ENCODE data around the gene LYL1. TPM values are rescaled to one million over a fixed set of nuclear protein-coding genes. Genes with fewer than 3 reads are reported as not detected.
"Not testable (repeated sequence)": the region's sequence is repeated elsewhere in the genome, so short reads cannot be mapped to it uniquely, and the experiment has no call there.

Gene LYL1
- total RNA-seq, 1 experiment from 2014 or later = 0.24 TPM

DNA sequence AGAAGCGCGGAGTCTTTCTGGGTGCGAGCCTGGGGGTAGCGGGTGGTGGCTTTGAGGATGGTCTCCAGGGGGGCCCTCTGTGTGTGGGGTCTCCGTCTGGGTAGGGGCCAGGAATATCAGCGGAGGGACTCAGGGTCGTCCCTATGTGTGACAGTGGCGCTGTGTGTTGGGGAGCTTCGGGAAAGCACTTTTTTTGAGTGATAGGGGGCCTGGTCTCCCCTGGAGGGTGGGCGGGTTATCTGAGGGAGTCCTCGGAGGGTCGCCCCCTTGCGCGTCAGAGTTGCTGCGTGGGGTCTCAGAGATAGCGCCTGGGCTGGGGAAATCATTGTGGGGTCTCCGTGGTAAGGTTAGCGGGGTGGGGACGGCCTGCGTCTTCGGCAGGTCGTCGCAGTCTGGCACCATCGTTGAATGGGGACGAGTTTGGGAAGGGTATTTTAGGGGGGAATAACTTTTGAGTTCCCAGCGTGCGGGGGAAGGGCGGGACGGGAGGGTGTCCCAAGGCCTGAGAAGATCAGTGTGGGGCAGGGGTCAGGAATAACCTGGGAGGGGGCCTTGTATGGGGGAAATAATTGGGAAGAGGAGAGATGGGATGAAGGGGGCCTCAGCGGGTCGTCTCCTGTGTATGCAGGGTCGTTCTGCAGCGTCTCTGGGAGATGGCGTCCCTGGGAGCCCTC lies 48.4 kb upstream of the LYL1 start:
- H3K27me3 ChIP-seq (ENCODE audit: insufficient read depth, low read depth) = no peaks in the 10 kb centered on the region
- H3K4me1 ChIP-seq (replicated peaks; ENCODE audit: insufficient read depth) = peaks cover 32% of the 10 kb centered on the region
- H3F3A ChIP-seq (ENCODE audit: insufficient read depth, low read depth) = peaks cover 42% of the 10 kb centered on the region
- TF ChIP-seq, protein P1, sequence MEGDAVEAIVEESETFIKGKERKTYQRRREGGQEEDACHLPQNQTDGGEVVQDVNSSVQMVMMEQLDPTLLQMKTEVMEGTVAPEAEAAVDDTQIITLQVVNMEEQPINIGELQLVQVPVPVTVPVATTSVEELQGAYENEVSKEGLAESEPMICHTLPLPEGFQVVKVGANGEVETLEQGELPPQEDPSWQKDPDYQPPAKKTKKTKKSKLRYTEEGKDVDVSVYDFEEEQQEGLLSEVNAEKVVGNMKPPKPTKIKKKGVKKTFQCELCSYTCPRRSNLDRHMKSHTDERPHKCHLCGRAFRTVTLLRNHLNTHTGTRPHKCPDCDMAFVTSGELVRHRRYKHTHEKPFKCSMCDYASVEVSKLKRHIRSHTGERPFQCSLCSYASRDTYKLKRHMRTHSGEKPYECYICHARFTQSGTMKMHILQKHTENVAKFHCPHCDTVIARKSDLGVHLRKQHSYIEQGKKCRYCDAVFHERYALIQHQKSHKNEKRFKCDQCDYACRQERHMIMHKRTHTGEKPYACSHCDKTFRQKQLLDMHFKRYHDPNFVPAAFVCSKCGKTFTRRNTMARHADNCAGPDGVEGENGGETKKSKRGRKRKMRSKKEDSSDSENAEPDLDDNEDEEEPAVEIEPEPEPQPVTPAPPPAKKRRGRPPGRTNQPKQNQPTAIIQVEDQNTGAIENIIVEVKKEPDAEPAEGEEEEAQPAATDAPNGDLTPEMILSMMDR (conservative IDR thresholded peaks at IDR 0.05) = no peak
- TF ChIP-seq EZH2 (IDR thresholded peaks at IDR 0.05; ENCODE audit: low read depth) = no peak
- H4K20me1 ChIP-seq (ENCODE audit: insufficient read depth) = peaks cover 18% of the 10 kb centered on the region
- TSS peak; percentile 48 for BruUV-seq (replicated peaks)
- ChIA-PET CTCF (no interaction called here), POLR2A (ENCODE audit: unreplicated experiment) (no interaction called here)
- DNase-seq = no peak
- H3K9me2 ChIP-seq (ENCODE audit: insufficient read depth) = no peaks in the 10 kb centered on the region
- H3K79me2 ChIP-seq (ENCODE audit: low read depth) = peaks cover 75% of the 10 kb centered on the region
- H3K4me3 ChIP-seq = peak overlapping the region; percentile 83
- H3K4me2 ChIP-seq = peak overlapping the region; percentile 99
- peaks cover 15% of the 10 kb centered on the region for H3K36me3 ChIP-seq (ENCODE audit: low read depth)
- peak overlapping the region; percentile 96 for H3K27ac ChIP-seq
- no peaks in the 10 kb centered on the region for H3K9me3 ChIP-seq (ENCODE audit: insufficient read depth, low read depth)
- H2AFZ ChIP-seq = no peak overlapping the region
- intact Hi-C loops (cut with micrococcal nuclease; ENCODE audit: unreplicated experiment) = loop anchor here (1.0 to 5.0 kb wide), 4 partner anchors 33 to 701 kb away; partner anchors contain the start of genes HOOK2 and NACC1

DNA sequence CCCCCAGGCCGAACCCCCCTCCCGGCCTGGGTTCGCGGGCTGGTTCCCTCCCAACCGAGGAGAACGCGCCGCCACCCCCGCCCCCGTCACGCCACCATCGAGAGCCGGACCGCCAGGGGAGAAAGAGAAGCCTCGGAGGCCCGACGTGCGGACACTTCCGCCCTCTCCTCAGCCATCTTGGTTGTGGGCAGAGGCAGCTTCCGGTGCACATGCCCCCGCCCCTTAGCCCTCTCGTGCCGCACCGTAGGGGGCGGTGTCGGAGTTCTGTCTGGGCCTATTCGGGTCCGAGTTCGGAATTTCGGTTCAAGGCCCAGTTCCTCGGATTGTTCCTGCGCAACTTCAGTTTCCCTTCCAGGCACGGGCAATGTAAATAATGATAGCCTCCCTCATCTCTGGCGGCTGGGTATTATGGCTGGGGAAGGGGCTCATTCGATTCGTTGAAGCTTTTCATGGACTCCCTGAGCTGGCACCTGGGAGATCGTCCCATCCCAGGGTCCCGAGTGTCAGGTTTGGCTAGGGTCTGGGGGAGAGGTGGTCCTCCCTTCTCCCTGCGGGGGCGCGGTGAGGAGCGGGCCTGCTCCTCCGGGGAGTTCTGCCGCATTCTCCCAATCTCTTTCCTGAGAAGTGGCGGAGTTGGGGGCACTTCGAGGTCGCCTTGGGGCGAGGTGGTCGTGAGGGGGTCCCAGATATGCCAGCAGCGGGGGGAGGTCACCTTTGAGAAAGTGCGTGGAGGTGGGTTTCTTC lies 47.7 kb upstream of the LYL1 start, which contains the start of the genes IER2 and STX10:
Gene IER2 (plus strand): TSS at position 225 of the 744 bp plus-strand sequence. CDS start 2,776 bp downstream, outside the sequence.
Gene STX10 (minus strand): TSS at position 189 of the 744 bp plus-strand sequence. CDS start 202 bp downstream, outside the sequence.
- intact Hi-C loops (cut with micrococcal nuclease; ENCODE audit: unreplicated experiment) = loop anchor here (1.0 to 5.0 kb wide), 3 partner anchors 112 to 702 kb away; partner anchors contain the start of gene HOOK2
- Histone ChIP-seq H3K9me3 (ENCODE audit: insufficient read depth, low read depth) (no peaks in the 10 kb centered on the region), H3K4me2 (peak within 1 kb of the TSS; percentile 99), H3K36me3 (ENCODE audit: low read depth) (peaks cover 15% of the 10 kb centered on the region), H3K4me1 (replicated peaks; ENCODE audit: insufficient read depth) (peaks cover 28% of the 10 kb centered on the region), H3K9me2 (ENCODE audit: insufficient read depth) (no peaks in the 10 kb centered on the region), H2AFZ (peak within 1 kb of the TSS; percentile 79), H3F3A (ENCODE audit: insufficient read depth, low read depth) (peaks cover 40% of the 10 kb centered on the region), H3K4me3 (peak within 1 kb of the TSS; percentile 83), H3K27ac (peak within 1 kb of the TSS; percentile 96), H3K27me3 (ENCODE audit: insufficient read depth, low read depth) (no peaks in the 10 kb centered on the region), H3K79me2 (ENCODE audit: low read depth) (peaks cover 71% of the 10 kb centered on the region), H4K20me1 (ENCODE audit: insufficient read depth) (peaks cover 18% of the 10 kb centered on the region)
- no TSS peak for BruUV-seq (replicated peaks)
- DNase-seq = peak; percentile 87 to 91
- CTCF ChIA-PET = interaction anchor here (0.7 kb wide), 1 partner anchor 15 kb away, joined by 10 read pairs; no protein-coding TSS in a partner anchor
- no peak for TF ChIP-seq EZH2 (IDR thresholded peaks at IDR 0.05; ENCODE audit: low read depth)
- TF ChIP-seq, protein P1 (conservative IDR thresholded peaks at IDR 0.05) = peak; percentile 66
- POLR2A ChIA-PET (ENCODE audit: unreplicated experiment) = interaction anchor here (0.6 to 0.7 kb wide), 3 partner anchors 20 to 165 kb away, joined by 4 to 14 read pairs (median 7); no protein-coding TSS in a partner anchor

DNA sequence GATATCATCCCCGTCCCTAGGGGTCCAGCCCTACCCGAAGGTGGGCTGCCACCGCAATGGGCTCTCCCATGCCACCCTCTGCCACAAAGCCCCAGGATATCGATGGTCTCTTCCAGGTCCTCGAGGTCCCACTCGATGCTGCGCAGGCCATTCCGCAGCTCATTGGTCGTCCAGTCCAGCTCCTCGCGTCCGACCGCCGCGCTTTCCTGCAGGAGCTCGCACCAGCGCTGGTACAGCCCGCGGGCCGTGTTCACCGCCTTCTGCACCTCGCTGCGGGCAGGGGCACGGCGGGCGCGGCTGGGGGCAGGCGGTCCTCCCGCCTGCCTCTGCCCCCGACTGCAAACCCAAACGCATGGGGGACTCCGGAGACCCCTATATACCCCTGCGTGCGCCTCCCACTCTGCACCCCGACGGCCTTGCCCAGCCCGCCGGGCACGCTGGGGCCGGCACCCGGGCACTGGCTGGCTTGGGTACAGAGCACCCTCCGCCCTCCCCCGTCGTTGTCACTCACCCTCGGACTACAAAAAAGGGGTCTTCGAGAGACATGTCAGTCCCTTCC lies 47.0 kb upstream of the LYL1 start:
- H4K20me1 ChIP-seq (ENCODE audit: insufficient read depth) = peaks cover 18% of the 10 kb centered on the region
- DNase-seq = peak; percentile 32 to 39
- H2AFZ ChIP-seq = peak overlapping the region; percentile 79
- peaks cover 24% of the 10 kb centered on the region for H3K4me1 ChIP-seq (replicated peaks; ENCODE audit: insufficient read depth)
- no peaks in the 10 kb centered on the region for H3K9me2 ChIP-seq (ENCODE audit: insufficient read depth)
- peak overlapping the region; percentile 83 for H3K4me3 ChIP-seq
- H3K36me3 ChIP-seq (ENCODE audit: low read depth) = peaks cover 22% of the 10 kb centered on the region
- peak overlapping the region; percentile 99 for H3K4me2 ChIP-seq
- BruUV-seq (replicated peaks) = no TSS peak
- no peaks in the 10 kb centered on the region for H3K27me3 ChIP-seq (ENCODE audit: insufficient read depth, low read depth)
- POLR2A ChIA-PET (ENCODE audit: unreplicated experiment) = interaction anchor here (0.6 to 0.7 kb wide), 7 partner anchors 18 to 165 kb away, joined by 4 to 21 read pairs (median 12); no protein-coding TSS in a partner anchor
- intact Hi-C loops (cut with micrococcal nuclease; ENCODE audit: unreplicated experiment) = loop anchor here (1.0 to 5.0 kb wide), 3 partner anchors 113 to 703 kb away; partner anchors contain the start of gene HOOK2
- peaks cover 65% of the 10 kb centered on the region for H3K79me2 ChIP-seq (ENCODE audit: low read depth)
- H3K9me3 ChIP-seq (ENCODE audit: insufficient read depth, low read depth) = no peaks in the 10 kb centered on the region
- peaks cover 40% of the 10 kb centered on the region for H3F3A ChIP-seq (ENCODE audit: insufficient read depth, low read depth)
- TF ChIP-seq, protein P1 (conservative IDR thresholded peaks at IDR 0.05) = no peak
- TF ChIP-seq EZH2 (IDR thresholded peaks at IDR 0.05; ENCODE audit: low read depth) = no peak
- CTCF ChIA-PET = interaction anchor here (0.7 kb wide), 1 partner anchor 15 kb away, joined by 10 read pairs; no protein-coding TSS in a partner anchor
- H3K27ac ChIP-seq = 0 out of 2 replicates have a peak overlapping the region, but pooled peaks have one; percentile 96

DNA sequence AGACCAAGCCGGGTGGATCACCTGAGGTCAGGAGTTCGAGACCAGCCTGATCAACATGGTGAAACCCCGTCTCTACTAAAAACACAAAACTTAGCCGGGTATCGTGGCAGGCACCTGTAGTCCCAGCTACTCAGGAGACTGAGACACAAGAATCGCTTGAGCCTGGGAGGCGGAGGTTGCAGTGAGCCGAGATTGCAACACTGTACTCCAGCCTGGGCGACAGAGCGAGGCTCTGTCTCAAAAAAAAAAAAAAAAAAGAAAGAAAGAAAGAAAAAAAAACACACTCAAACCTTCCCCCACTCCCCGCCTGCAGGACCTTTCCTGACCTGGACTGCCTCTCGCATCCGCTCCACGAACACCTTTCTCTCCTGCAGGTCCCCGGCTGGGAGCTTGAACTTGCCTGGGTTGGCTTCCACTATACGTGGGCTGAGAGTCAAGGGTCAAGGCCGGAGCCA lies 46.5 kb upstream of the LYL1 start:
- CTCF ChIA-PET; intact Hi-C loops (cut with micrococcal nuclease; ENCODE audit: unreplicated experiment); H3K9me2 ChIP-seq (ENCODE audit: insufficient read depth); H3K27me3 ChIP-seq (ENCODE audit: insufficient read depth, low read depth); DNase-seq; BruUV-seq (replicated peaks); H3K9me3 ChIP-seq (ENCODE audit: insufficient read depth, low read depth): not testable (repeated sequence)
- H3K36me3 ChIP-seq (ENCODE audit: low read depth) = peaks cover 22% of the 10 kb centered on the region
- peak overlapping the region; percentile 83 for H3K4me3 ChIP-seq
- H4K20me1 ChIP-seq (ENCODE audit: insufficient read depth) = peaks cover 13% of the 10 kb centered on the region
- peaks cover 60% of the 10 kb centered on the region for H3K79me2 ChIP-seq (ENCODE audit: low read depth)
- H3K4me2 ChIP-seq = peak overlapping the region; percentile 99
- peak overlapping the region; percentile 79 for H2AFZ ChIP-seq
- peaks cover 40% of the 10 kb centered on the region for H3F3A ChIP-seq (ENCODE audit: insufficient read depth, low read depth)
- H3K4me1 ChIP-seq (replicated peaks; ENCODE audit: insufficient read depth) = peaks cover 28% of the 10 kb centered on the region
- POLR2A ChIA-PET (ENCODE audit: unreplicated experiment) = interaction anchor here (0.6 to 0.7 kb wide), 5 partner anchors 19 to 164 kb away, joined by 5 to 21 read pairs (median 12); no protein-coding TSS in a partner anchor
- H3K27ac ChIP-seq = 0 out of 2 replicates have a peak overlapping the region, but pooled peaks have one; percentile 96
